RWPE1 (cell line): ENCODE measurements around the gene PLPP1.

Experiments
- CTCF ChIA-PET: fragments of 350-600 bp; sonication (Branson Sonifier 250); formaldehyde crosslinking; extraction: SDS; loops from one replicate; lab custom pipeline; 2021; lab: Yijun Ruan, JAX
- POLR2A ChIA-PET: fragments of 400-600 bp; formaldehyde crosslinking; extraction: SDS; loops from one replicate; lab custom pipeline; 2020; ENCODE audit warnings: antibody characterized with exemption; ENCODE audit not compliant: low non-redundant PET; lab: Yijun Ruan, JAX
- DNase-seq: peaks from one replicate; pipeline ENCODE4 v3.0.0; 2012; ENCODE audit warnings: low spot score
- H3K27ac ChIP-seq: fragments of 450-650 bp; 2 replicates; pipeline ENCODE4 v1.5.1; 2017
- CTCF ChIP-seq: fragments of 450-650 bp; conservative IDR thresholded peaks from 2 replicates; pipeline ENCODE4 v1.5.1; 2017; ENCODE audit warnings: low read depth, mild to moderate bottlenecking

PLPP1 gene

GRCh38 chr5:55392669-55393068, 142.1 kb downstream of the PLPP1 start:
- TF ChIP-seq CTCF = no peak
- H3K27ac ChIP-seq = no peak overlapping the region
- CTCF ChIA-PET = no interaction called here
- POLR2A ChIA-PET = no interaction called here
- DNase-seq = no peak

GRCh38 chr5:55391707-55392106, 143.1 kb downstream of the PLPP1 start:
- no peak for DNase-seq
- TF ChIP-seq CTCF = no peak
- no peak overlapping the region for H3K27ac ChIP-seq
- CTCF ChIA-PET = no interaction called here
- POLR2A ChIA-PET = no interaction called here

DNA sequence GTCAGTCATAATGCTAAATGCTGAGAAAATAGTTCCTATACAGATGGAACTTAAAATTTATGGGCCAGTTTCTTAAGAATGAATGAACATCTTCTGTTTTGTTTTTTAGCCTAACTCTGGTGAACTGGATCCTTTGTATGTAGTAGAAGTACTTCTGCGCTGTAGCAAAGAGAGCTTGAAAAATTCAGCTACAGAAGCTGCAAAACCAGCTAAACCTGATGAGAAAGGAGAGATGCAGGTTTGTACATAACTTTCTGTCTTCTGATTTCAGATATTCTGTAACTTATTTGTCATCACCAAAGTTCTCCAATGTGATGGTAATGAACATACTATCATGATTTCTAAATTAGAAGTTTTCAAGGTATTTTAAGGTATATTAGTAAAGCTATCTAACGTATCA, 146.9 kb downstream of the PLPP1 start:
- ChIA-PET CTCF (interaction anchor here (0.7 to 1.1 kb wide), 2 partner anchors 14 to 191 kb away, joined by 3 to 10 read pairs; no protein-coding TSS in a partner anchor), POLR2A (interaction anchor here (0.5 kb wide), 1 partner anchor 80 kb away, joined by 3 read pairs; the partner anchor contains the start of gene DHX29)
- TF ChIP-seq CTCF = no peak
- DNase-seq = no peak
- no peak overlapping the region for H3K27ac ChIP-seq

- ChIA-PET POLR2A (no interaction called here), CTCF (interaction anchor here (0.5 to 0.7 kb wide), 4 partner anchors 21 to 199 kb away, joined by 3 to 5 read pairs (median 4); no protein-coding TSS in a partner anchor)
- no peak overlapping the region for H3K27ac ChIP-seq
- no peak for TF ChIP-seq CTCF
- DNase-seq = no peak
Observed at GRCh38 chr5:55386356-55386755, 148.4 kb downstream of the PLPP1 start.

DNA sequence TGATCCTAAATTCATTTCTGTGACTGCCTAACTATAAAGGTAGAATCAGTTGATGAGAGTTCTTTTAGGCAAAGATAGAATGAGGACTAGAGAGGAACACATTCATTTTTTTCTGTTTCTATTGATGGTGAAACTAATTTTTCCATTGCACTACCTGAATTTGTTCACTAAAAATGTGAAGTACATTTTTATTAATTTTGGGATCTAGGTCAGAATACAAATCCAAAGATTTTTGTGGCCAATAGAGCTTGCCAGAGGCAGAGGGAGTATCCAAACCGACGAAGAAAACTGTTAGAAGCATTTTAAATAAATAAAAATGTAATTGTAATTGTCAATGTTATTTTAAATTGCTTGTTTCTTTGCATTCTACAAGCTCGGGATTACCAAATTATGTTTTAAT, 148.9 kb downstream of the PLPP1 start:
- TF ChIP-seq CTCF = no peak
- no peak for DNase-seq
- CTCF ChIA-PET = interaction anchor here (0.5 to 0.6 kb wide), 2 partner anchors 20 to 41 kb away, joined by 3 to 5 read pairs; no protein-coding TSS in a partner anchor
- POLR2A ChIA-PET = no interaction called here
- no peak overlapping the region for H3K27ac ChIP-seq

- ChIA-PET POLR2A (no interaction called here), CTCF (interaction anchor here (0.7 kb wide), 1 partner anchor 444 kb away, joined by 3 read pairs; no protein-coding TSS in a partner anchor)
- DNase-seq = no peak
- TF ChIP-seq CTCF = no peak
- no peak overlapping the region for H3K27ac ChIP-seq
Observed at GRCh38 chr5:55385227-55385626, 149.5 kb downstream of the PLPP1 start.
